ENCODE data around the gene FHL3.
A peak's percentile ranks its signal among the peaks of the same experiment; 100 is the strongest.

FHL3 gene

DNA sequence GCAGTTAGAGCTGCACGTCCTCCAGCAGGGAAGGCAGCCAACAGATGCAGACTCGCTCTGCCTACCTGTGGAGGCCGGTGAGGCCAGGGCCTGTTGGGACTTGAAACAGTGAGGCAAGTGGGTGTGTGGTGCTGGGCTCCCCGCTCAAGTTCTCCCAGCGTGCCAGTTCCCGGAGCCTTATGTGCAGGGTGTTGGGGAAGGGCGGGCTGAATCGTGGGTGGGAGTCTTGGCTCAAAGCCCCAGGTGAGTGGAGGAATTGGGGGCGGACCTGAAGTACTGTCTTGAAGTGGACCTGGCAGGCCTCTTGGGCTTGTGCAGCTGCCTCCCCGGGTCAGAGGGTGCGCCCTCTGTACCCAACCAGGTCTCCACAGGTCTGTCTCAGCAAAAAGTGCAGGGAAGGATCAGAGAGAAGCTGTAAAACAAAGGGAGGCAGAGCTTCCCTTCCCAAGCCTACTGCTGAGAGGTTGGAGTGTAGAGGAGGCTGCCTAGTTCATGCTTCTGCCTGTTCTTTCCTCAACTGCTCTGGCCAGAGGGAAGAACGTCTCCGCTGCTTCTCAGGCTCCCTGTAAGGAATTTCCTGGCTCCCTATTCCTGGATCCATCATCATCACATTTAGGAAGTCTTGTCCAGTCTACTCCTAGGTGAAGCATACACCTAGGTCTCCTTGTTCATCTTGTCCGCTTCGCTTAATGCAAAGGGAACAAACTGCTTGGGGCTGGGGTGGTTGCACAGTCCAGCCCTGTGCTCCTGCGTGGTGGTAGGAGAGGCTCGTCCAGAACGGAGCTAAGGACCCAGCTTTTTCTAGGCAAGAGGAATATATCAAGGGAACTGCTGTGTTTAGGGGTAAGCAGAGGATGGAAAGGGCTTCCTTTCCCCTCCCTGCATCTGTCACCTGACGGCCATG lies 22.1 kb upstream of the FHL3 start:
- DNase-seq, result no peak
- Mint-ChIP-seq H3K9me3 (no peaks in the 10 kb centered on the region), H3K27me3 (no peaks in the 10 kb centered on the region), H3K27ac (no peak overlapping the region), H3K4me1 (peaks cover 51% of the 10 kb centered on the region), H3K36me3 (peaks cover 11% of the 10 kb centered on the region), H3K4me3 (no peak overlapping the region)
- CTCF ChIA-PET, result interaction anchor here (0.7 to 4.4 kb wide), 6 partner anchors 10 to 809 kb away, joined by 3 to 25 read pairs (median 4); no protein-coding TSS in a partner anchor

GRCh38 chr1:38026592-38027200 lies 21.4 kb upstream of the FHL3 start:
- no peak overlapping the region for H3K27ac Mint-ChIP-seq
- peak; percentile 56 for DNase-seq

DNA sequence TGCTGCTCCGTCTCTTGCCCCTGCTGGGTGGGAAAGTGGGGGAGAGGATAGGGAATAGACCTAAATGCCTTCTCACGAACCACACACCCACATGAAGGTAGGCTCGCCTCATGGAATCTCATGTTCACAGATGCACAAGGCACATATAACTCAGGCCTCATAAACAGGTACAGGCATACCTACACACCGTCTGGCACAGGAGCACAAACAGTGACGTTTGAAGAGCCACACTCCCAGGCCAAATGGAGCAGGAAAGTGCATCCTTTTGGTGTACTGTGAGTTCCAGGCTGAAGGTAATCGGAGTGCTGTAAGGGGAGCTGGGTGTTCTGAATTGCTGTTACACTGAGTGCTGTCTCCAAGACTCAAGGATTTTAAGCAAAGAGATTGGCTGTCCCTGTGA lies 20.4 kb upstream of the FHL3 start:
- CTCF ChIA-PET, result interaction anchor here (1.4 to 4.4 kb wide), 4 partner anchors 15 to 45 kb away, joined by 4 to 25 read pairs (median 4); no protein-coding TSS in a partner anchor
- Mint-ChIP-seq H3K4me1 (peaks cover 44% of the 10 kb centered on the region), H3K4me3 (no peak overlapping the region), H3K27ac (no peak overlapping the region), H3K27me3 (no peaks in the 10 kb centered on the region), H3K36me3 (peaks cover 21% of the 10 kb centered on the region), H3K9me3 (no peaks in the 10 kb centered on the region)
- no peak for DNase-seq

More at GRCh38 chr1:38026592-38027200, 21.4 kb upstream of the FHL3 start:
- Mint-ChIP-seq H3K4me3 (no peak overlapping the region), H3K36me3 (peaks cover 16% of the 10 kb centered on the region), H3K4me1 (peaks cover 51% of the 10 kb centered on the region), H3K9me3 (no peaks in the 10 kb centered on the region), H3K27me3 (no peaks in the 10 kb centered on the region)
- CTCF ChIA-PET, result interaction anchor here (0.7 to 4.4 kb wide), 7 partner anchors 18 to 810 kb away, joined by 3 to 25 read pairs (median 4); no protein-coding TSS in a partner anchor

- Mint-ChIP-seq H3K4me3 (no peak overlapping the region), H3K27ac (no peak overlapping the region), H3K9me3 (no peaks in the 10 kb centered on the region), H3K4me1 (peaks cover 40% of the 10 kb centered on the region), H3K27me3 (no peaks in the 10 kb centered on the region), H3K36me3 (peaks cover 25% of the 10 kb centered on the region)
- DNase-seq, result no peak
- CTCF ChIA-PET, result interaction anchor here (1.1 to 4.4 kb wide), 5 partner anchors 15 to 46 kb away, joined by 4 to 25 read pairs (median 4); no protein-coding TSS in a partner anchor
These were observed 19.9 kb upstream of the FHL3 start for GRCh38 chr1:38025233-38025632.

DNA sequence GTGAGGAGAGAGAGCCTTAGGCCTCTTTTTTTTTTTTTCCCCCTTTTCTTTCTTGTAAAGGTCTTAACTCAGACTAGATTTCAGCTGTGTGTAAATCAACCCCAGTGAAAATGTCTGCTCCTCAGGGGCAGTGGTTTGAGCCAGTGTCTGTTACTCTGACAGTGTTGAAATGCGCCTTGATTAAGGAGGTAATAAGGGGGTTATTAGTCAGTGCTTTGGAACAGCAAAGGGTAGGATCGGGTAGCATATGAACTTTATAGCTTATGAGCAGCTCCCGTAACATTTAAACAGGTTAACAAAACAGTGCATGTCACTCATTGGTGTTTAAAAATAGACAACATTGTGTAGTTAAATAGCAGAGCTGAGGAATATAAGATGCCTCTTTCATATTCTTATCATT lies 17.5 kb upstream of the FHL3 start:
- no peaks in the 10 kb centered on the region for H3K9me3 Mint-ChIP-seq
- H3K4me3 Mint-ChIP-seq, result no peak overlapping the region
- DNase-seq, result no peak
- no peak overlapping the region for H3K27ac Mint-ChIP-seq
- peaks cover 40% of the 10 kb centered on the region for H3K36me3 Mint-ChIP-seq
- CTCF ChIA-PET, result interaction anchor here (1.3 to 1.8 kb wide), 3 partner anchors 9 to 33 kb away, joined by 4 to 9 read pairs (median 7); partner anchors contain the start of gene SF3A3
- H3K27me3 Mint-ChIP-seq, result no peaks in the 10 kb centered on the region
- peaks cover 17% of the 10 kb centered on the region for H3K4me1 Mint-ChIP-seq

- Mint-ChIP-seq H3K27ac (no peak overlapping the region), H3K4me1 (peaks cover 8% of the 10 kb centered on the region), H3K36me3 (peaks cover 47% of the 10 kb centered on the region), H3K9me3 (no peaks in the 10 kb centered on the region), H3K27me3 (no peaks in the 10 kb centered on the region), H3K4me3 (no peak overlapping the region)
- no peak for DNase-seq
- CTCF ChIA-PET, result interaction anchor here (1.7 to 1.8 kb wide), 2 partner anchors 20 to 32 kb away, joined by 4 to 9 read pairs; partner anchors contain the start of gene SF3A3
These were observed 16.7 kb upstream of the FHL3 start for GRCh38 chr1:38021969-38022368.

DNA sequence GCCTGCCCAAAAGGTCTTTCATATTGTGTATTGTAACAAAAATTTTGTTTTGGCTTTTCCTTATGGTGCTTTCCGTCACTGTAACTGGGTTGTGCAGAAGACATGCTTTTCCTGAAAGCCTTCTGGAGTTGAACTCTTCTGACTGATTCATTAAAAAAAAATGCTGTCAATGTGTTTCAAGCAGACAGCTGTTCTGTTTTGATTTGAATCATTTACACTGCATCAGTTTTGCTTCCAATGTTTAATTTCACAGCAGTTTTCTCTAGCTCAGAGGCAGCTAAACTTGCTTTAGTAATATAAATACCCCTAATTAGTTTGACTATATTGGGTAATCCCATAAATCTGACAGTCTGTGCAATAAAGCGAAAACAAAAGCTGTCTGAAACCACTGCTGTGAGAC lies 15.1 kb upstream of the FHL3 start:
- DNase-seq, result no peak
- Mint-ChIP-seq H3K9me3 (no peaks in the 10 kb centered on the region), H3K4me3 (no peak overlapping the region), H3K27me3 (no peaks in the 10 kb centered on the region), H3K27ac (no peak overlapping the region), H3K36me3 (peaks cover 49% of the 10 kb centered on the region), H3K4me1 (peaks cover 7% of the 10 kb centered on the region)
- CTCF ChIA-PET, result interaction anchor here (0.7 to 3.5 kb wide), 7 partner anchors 10 to 320 kb away, joined by 3 to 15 read pairs (median 4); partner anchors contain the start of gene SF3A3

- DNase-seq, result no peak
- no peaks in the 10 kb centered on the region for H3K9me3 Mint-ChIP-seq
- peaks cover 44% of the 10 kb centered on the region for H3K36me3 Mint-ChIP-seq
- H3K4me1 Mint-ChIP-seq, result peaks cover 16% of the 10 kb centered on the region
- H3K27ac Mint-ChIP-seq, result no peak overlapping the region
- no peaks in the 10 kb centered on the region for H3K27me3 Mint-ChIP-seq
- no peak overlapping the region for H3K4me3 Mint-ChIP-seq
- CTCF ChIA-PET, result interaction anchor here (0.7 to 3.5 kb wide), 8 partner anchors 10 to 130 kb away, joined by 3 to 15 read pairs (median 4); partner anchors contain the start of gene SF3A3
These were observed 13.6 kb upstream of the FHL3 start for GRCh38 chr1:38018864-38019343.

- no peaks in the 10 kb centered on the region for H3K9me3 Mint-ChIP-seq
- peaks cover 41% of the 10 kb centered on the region for H3K4me1 Mint-ChIP-seq
- H3K27ac Mint-ChIP-seq, result no peak overlapping the region
- no peak overlapping the region for H3K4me3 Mint-ChIP-seq
- H3K27me3 Mint-ChIP-seq, result no peaks in the 10 kb centered on the region
- CTCF ChIA-PET, result interaction anchor here (0.6 to 1.4 kb wide), 2 partner anchors 26 to 135 kb away, joined by 3 read pairs; partner anchors contain the start of gene SF3A3
- no peak for DNase-seq
- peaks cover 39% of the 10 kb centered on the region for H3K36me3 Mint-ChIP-seq
These were observed 10.8 kb upstream of the FHL3 start for GRCh38 chr1:38015978-38016725.

DNA sequence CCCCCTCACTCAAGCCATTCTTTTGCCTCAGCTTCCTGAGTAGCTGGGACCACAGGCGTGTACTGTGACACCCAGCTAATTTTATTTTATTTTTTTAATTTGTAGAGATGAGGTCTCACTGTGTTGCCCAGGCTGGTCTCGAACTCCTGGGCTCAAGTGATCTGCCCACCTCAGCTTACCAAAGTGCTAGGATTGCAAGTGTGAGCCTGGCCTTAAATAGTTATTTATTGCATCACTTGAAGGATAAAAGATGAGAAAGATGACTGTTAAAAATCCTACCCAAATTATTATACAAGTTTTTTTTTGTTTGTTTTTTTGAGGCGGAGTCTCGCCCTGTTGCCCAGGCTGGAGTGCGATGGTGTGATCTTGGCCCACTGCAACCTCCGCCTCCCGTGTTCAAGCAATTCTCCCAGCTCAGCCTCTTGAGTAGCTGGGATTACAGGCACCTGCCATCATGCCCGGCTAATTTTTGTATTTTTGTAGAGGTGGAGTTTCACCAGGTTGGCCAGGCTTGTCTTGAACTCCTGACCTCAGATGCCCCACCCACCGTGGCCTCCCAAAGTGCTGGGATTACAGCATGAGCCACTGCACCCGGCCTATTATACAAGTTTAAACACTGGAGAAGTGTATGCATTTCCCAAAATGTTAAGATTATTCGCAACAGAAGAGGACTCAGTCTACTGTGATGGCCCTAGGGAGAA lies 9.6 kb upstream of the FHL3 start:
- Mint-ChIP-seq H3K4me1 (peaks cover 49% of the 10 kb centered on the region), H3K4me3 (no peak overlapping the region), H3K9me3 (no peaks in the 10 kb centered on the region), H3K36me3 (peaks cover 32% of the 10 kb centered on the region), H3K27ac (no peak overlapping the region), H3K27me3 (no peaks in the 10 kb centered on the region)
- CTCF ChIA-PET, result interaction anchor here (1.4 to 1.8 kb wide), 3 partner anchors 8 to 25 kb away, joined by 5 to 7 read pairs (median 7); partner anchors contain the start of gene SF3A3
- DNase-seq, result no peak

DNA sequence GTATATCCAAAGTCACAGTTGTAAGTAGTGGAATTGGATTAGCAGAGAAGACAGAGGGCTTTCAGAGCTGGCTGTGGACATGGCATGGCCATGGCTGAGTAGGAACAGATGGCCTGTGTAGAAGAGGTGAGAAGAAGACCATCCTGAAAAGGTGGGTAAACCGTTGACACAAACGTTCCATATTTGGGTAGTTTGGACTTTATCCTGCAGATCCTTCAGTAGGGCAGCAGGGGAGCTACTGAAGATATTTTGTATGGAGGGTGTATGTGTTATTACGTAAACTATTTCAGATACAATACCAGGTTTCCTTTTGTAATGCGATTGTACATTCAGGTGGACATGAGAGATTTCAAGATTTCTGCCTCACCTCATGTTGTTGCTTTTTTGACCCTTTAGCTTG lies 8.9 kb upstream of the FHL3 start:
- CTCF ChIA-PET, result interaction anchor here (1.4 to 1.8 kb wide), 3 partner anchors 9 to 24 kb away, joined by 5 to 7 read pairs (median 7); partner anchors contain the start of gene SF3A3
- DNase-seq, result no peak
- Mint-ChIP-seq H3K27ac (no peak overlapping the region), H3K27me3 (no peaks in the 10 kb centered on the region), H3K4me1 (peaks cover 56% of the 10 kb centered on the region), H3K4me3 (peak overlapping the region; percentile 97), H3K36me3 (peaks cover 29% of the 10 kb centered on the region), H3K9me3 (no peaks in the 10 kb centered on the region)

- Mint-ChIP-seq H3K9me3 (no peaks in the 10 kb centered on the region), H3K27me3 (no peaks in the 10 kb centered on the region), H3K36me3 (peaks cover 20% of the 10 kb centered on the region), H3K4me3 (peak overlapping the region; percentile 97), H3K27ac (peak overlapping the region; percentile 94), H3K4me1 (peaks cover 63% of the 10 kb centered on the region)
- DNase-seq, result no peak
- CTCF ChIA-PET, result interaction anchor here (1.3 to 1.8 kb wide), 4 partner anchors 10 to 22 kb away, joined by 4 to 7 read pairs (median 6); no protein-coding TSS in a partner anchor
These were observed 7.9 kb upstream of the FHL3 start for GRCh38 chr1:38013227-38013622.

All from activated naive CD4-positive, alpha-beta T cell treated with anti-CD3 and anti-CD28 coated beads, Interleukin-2, amount 10 ng/mL, durations not matched to agents 7 days and 5 days (primary cell).